NOMO-1 treated with DMSO at 0.1 percent for 48 hours (cell line): Measurements from ENCODE around the gene ROBO4.
A peak's percentile ranks its signal among the peaks of the same experiment; 100 is the strongest.

Source experiments
- DNase-seq: peaks from one replicate; lab custom pipeline; 2025; ENCODE audit not compliant: unreplicated experiment; lab: John Stamatoyannopoulos, UW

ROBO4 gene

GRCh38 chr11:124890683-124891372 lies 6.8 kb downstream of the ROBO4 start:
- no peak for DNase-seq

DNA sequence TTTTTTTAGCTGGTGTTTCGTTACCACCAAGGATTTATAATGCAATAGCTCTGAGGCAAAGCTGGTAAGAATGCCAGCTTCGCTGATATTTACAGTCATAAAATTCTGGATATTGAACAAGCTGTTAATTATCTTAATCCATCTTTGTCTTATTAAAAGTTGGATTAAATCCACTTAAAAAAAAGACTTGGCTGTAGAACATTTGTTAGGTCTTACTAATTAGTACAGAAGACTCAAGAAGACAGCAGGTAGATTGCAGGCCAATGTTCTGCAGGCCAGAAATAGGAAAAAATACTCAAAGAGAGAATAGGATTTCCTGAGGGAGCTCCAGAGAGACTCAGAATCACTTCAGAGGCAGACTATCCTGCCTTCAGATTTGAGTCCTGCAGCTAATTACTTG lies 7.5 kb downstream of the ROBO4 start:
- no peak for DNase-seq

DNA sequence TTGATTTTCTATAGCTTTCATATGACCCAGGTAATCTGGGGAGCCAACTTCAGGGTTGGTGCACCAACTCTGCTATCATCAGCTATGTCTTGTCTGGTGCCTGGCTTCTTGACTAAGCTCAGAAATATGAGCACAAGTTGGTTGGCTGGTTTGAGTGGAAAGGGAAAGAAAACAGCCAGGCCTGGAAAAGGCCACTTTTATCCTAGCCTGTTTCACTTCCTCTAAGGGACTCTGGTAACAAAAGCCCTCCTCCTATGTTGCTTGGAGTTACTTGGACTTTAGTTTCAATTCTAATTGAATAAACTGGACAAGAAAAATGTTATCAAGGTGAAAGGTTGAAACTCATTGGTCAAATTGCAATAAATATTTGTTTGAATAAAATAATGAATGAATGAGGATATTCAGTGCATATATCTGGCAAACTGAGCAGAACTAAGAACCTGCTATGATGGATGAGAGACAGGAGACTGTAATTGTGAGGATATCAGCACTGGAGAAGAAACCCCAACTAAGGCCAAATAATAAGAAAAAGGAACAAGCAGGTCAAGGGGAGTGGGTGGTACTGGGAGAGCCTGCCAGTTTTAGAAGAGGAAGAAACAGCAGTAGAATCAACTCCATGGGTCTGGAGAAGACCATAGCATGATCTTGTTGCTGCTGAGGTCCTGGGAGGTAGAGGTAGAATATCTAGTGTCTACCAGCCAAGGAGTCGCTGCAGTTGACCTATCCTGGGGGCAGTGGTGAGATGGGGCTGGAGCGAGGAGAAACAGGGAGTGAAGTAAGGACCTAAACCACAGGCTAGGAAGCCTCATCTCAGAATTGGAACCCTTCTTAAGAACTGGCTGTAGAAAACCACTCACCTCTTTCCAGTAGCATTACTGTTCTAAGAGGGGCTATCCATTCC lies 8.2 kb downstream of the ROBO4 start:
- peak; percentile 12 for DNase-seq

DNA sequence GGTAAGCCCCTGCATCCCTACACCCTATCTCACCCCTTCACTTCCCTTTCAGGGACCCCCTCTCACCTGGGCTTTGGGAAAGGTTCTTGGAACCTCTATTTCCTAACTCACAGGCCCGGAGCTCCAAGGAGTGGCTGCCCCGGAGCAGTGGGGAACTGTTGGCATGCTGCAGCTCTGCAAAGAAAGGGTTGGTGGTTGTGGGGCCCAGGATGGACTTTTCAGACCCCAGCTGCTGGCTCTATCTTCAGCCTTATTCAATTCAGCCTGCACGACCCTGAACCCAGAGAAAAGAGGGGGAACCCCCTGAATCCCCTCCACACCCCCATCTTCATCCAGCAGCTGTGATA lies 10.0 kb downstream of the ROBO4 start:
- no peak for DNase-seq

GRCh38 chr11:124886978-124887666 lies 10.5 kb downstream of the ROBO4 start:
- DNase-seq = no peak

DNA sequence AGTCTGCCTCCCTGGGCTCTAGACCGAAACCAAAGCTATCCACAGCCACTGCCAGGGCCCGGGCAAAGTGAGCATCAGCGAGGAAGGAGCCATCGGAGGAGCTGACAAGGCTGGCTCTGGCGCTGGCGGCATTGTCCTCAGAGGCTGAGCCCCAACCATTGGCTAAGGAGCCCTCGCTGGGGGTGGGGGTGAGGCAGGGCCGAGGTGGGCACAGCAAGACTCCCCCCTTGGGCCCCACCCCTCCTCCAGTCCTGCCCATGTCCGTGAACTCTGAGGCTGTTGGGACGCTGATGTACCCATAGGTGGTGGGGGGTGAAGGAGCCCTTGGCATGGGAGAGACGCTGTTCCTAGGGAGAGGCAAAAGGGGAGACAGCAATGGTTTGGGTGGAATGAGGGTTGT lies 11.2 kb downstream of the ROBO4 start:
- no peak for DNase-seq

GRCh38 chr11:124884869-124885479 lies 12.7 kb downstream of the ROBO4 start:
- DNase-seq = no peak

GRCh38 chr11:124884340-124884739 lies 13.3 kb downstream of the ROBO4 start:
- DNase-seq = no peak

- DNase-seq = no peak
Observed at GRCh38 chr11:124882339-124883071, 15.2 kb downstream of the ROBO4 start.

DNA sequence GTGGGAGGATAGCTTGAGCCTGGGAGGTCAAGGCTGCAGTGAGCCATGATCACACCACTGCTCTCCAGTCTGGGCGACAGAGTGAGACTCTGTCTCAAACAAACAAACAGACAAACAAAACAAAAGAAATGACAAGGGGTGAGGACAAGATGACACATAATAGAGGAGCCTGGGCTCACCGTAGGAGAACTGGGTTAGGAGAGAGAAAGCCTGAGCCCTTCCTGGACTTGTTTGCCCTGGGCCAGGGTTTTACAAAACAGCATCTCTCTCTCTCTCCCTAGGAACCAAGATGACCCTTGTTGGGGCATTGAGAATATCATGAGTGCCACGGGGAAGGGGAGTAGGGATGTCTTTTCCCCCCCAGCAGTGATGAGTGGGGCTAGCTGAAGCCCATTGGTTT lies 16.7 kb downstream of the ROBO4 start:
- no peak for DNase-seq

DNA sequence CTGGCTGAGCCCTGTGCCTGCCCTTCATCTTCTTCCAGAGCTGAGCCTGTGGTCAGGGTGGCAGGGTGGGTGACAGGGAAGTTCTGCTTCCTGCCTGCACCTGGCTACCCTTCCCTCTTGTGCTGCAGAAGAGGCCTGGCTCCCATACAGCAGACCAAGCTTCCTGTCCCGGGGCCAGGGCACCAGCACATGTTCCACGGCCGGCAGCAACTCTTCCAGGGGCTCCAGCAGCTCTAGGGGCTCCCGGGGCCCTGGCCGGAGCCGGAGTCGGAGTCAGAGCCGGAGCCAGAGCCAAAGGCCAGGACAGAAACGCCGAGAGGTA lies 17.4 kb downstream of the ROBO4 start:
- no peak for DNase-seq

DNA sequence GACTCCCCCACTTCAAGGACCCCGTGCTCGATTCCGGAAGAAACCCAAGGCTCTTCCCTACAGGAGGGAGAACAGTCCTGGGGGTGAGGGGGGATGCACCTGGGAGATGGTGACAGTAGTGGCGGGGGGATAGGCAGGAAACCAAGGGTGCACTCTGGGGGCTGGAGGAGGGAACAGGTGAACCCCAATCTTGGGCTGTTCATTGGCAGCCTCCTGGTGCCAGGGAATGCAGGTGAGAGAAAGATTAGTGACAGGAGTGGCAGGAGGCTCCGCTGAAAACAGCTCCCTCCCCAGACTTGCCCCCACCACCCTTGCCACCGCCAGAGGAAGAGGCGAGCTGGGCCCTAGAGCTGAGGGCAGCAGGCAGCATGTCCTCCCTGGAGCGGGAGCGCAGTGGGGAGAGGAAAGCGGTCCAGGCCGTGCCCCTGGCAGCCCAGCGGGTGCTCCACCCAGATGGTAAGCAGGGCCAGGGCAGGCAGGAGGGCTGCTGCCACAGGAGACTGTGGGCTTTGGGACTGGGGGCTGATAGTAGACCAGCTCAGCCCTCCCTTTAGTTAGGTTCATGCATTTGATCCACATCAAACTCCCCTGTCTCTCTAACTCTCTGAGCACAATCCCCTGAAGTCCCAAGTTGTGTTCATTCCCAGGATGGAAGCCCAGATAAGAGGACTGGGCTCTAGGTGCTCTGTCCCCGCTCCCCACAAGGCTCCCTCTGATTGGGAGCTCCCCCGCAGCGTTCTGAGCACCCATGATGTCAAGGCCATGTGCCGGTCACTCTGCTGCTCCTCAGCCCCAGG lies 18.0 kb downstream of the ROBO4 start:
- no peak for DNase-seq

- DNase-seq = no peak
Observed at GRCh38 chr11:124878759-124879492, 18.7 kb downstream of the ROBO4 start.

- DNase-seq = no peak
Observed at GRCh38 chr11:124877910-124878758, 19.5 kb downstream of the ROBO4 start.

- DNase-seq = no peak
Observed at GRCh38 chr11:124877631-124877909, 20.1 kb downstream of the ROBO4 start.

DNA sequence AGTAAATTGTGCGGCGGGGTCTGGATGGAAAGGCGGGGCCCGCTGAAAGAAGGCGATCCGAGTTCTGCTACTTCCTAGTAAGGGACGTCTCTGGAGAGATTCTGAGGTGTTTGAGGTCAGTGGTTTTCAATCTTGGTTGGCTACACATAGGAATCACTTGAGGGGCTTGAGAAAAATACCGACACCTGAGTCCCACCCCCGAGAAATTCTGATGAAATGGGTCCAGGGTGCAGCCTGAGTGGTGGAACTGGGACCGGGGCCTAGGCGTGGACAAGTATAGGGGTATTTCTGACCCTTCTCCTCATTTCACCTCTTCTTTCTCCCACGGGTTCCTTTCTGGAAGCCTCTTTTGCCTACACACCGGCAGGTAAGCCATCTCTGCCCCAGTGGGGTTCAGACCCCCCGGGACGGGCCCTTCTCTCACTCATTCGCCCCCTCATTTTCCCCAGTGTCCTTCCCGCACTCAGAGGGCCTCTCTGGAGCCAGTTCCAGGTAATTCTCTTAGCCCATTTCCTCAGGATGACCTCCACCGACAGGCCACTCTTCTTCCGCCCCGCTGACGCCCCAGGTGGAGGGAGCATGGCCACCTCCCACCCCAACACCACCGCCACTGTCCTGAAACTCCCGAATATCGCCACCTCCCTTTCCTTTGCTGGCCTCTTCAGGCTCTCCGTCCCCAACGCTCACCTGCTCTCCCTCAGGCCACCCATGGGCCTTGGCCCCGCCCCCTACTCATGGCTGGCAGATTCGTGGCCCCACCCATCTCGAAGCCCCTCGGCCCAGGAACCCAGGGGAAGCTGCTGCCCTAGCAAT lies 20.6 kb downstream of the ROBO4 start:
- DNase-seq = no peak

GRCh38 chr11:124875943-124876817 lies 21.5 kb downstream of the ROBO4 start:
- DNase-seq = peak; percentile 91
